COR-L47 (cell line): Measurements from ENCODE around the gene EFCAB12.
A peak's percentile ranks its signal among the peaks of the same experiment; 100 is the strongest.

ENCODE experiments used
- DNase-seq: peaks from one replicate; lab custom pipeline; 2025; lab: John Stamatoyannopoulos, UW

EFCAB12 gene

DNA sequence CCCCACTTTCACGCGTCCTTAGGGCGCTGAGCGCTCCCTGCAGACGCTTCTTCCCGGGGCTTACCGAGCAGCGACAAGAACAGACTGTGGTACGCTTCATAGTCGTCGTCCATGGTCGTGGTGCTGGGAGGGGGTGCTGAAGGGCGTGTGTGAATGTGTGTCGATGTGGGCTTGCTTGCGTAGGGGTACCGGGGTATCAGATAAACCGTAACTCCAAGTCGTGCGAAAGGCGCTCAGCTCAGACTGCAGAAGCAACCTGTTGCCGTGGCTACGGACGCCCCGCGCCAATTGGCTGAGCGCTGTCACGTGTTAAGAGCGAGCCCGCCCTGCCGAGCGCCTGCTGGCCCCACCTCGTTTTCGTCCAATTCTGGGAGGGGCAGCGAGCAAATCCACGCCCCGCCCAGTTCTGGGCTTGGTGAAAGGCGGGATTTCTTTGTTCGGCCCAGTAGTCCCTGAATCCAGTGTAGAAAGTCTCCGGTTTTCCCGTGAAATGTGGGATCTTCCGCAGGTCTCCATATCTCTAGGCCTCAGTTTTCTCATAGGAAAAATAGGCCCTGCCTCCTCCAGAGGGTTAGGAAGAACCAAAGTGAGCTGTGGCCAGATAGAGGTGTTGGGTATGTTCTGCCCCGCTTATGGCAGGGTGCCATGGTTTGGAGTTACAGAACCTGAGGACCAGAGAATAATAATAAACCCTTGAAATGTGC lies at the start of gene EFCAB12:
EFCAB12 (minus strand) TSS at position 261 of the 704 bp plus-strand sequence; CDS start at position 113, 148 bp downstream.
- DNase-seq, result peak; percentile 99

DNA sequence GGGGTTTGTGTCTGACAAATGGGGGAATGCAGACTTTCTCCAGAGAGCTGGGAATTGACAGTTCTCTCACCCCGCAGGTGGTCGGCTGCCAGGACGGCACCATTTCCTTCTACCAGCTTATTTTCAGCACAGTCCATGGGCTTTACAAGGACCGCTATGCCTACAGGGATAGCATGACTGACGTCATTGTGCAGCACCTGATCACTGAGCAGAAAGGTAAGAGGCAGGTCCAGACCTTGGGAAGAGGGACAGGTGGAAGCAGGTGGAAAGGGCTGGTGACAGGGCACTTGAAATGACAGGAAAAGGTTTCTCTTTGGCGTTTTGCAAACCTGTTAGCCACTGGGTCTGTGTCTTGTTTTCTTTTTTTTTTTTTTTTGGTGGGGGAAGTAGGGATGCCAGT lies 48.1 kb upstream of the EFCAB12 start:
- DNase-seq, result no peak

- no peak for DNase-seq
Measured at GRCh38 chr3:129475863-129476262, 47.4 kb upstream of the EFCAB12 start.

GRCh38 chr3:129474984-129475804 lies 46.8 kb upstream of the EFCAB12 start:
- DNase-seq, result no peak

DNA sequence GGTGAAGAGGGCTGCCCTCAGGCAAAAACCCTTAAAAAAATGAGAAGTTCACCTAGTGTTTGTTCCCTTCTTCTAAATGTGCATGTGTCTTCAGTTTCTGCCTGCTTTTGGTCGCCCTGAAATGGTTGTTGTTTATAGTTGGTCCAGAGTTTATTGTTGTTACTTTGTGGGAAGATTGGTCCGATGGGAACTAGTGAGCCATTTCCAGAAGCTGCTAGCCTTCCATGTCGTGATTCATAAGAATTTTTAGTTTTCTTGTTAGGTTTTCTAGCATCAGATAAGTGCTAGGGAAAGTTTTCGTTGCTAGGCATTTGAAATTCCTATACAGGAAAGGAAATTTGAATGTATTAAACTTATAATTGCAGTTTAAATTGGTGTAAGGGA lies 45.3 kb upstream of the EFCAB12 start:
- no peak for DNase-seq

DNA sequence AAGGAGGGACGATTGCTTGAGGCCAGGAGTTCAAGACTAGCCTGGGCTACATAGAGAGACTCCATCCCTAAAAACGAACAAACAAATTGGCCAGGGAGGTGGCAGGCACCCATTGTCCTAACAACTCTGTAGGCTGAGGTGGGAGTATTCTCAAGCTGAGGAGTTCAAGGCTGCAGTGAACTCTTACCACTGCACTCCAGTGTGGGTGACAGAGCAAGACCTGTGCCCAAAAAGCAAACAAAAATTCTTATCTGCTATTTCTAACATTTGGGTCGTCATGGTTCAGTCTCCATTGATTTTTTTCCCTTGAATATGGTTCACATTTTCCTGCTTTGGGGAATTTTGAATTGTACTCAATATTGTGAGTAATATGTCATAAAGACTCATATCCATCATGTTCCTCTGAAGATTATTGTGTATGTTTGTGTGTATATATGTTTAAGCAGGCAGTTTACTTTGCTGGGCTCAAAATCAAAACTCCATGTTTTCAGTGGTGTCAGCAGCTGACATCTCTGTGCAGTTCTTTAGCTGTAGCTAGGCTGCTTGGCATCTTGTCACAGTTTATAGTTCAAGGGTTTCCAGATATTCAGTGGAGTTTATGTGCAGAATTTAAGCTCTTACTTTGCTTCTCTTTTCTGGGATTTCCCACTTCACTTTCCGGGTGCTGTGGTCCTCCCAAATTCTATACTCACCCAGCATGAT lies 44.8 kb upstream of the EFCAB12 start:
- no peak for DNase-seq

DNA sequence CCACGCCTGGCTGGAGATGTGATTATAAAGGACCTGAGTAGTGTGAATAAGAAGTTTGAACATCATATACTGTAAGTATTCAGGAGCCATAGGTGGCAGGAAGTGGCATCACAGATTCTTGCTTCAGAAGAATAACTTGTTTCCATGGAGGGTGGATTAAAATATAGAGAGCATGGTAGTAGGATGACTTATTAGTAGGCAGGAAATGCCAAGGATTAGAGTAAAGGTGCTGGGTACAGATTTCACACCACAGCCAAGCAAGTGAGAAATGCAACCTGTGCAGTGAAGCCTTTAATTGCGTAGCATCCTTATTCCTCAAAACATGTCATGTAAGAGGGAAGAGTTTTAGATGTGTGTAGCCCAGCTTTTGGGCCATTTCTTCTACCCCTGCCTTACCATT lies 42.4 kb upstream of the EFCAB12 start:
- no peak for DNase-seq

DNA sequence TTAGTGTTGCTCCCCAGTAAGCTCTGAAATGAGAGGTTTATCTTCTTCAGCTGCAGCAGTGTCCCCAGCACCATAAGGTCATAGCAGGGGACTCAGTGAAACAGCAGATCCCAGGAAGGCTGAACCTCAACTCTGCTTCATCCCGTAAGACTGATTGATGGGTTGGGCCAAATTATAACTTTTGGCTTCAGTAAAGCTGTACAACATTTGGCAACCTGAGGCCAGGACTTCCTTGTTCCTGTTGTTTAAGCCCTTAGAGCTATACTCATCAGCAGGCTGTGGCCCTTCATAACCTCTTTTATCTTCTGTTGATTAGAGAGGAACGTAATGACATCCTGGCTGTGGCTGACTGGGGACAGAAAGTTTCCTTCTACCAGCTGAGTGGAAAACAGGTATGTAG lies 40.6 kb upstream of the EFCAB12 start:
- no peak for DNase-seq

DNA sequence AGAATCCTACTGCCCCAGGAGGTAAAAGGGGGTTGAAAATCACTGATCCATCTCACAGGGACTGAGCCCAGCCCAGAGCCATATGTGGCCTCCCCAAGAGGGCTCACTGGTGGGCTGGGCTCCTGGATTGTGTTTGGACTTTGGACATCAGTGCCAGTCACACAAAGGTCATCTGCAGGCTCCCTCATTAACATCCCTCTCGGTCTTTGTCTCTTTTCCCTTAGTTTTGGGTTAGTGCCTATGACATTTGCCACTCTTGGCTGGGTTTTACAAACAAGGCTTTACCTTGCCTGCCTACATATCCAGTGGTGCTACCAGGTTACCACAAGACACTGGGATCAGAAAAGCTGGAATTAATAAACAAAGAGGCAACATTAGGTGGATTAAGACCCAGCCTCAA lies 39.5 kb upstream of the EFCAB12 start:
- DNase-seq, result no peak

- no peak for DNase-seq
Measured at GRCh38 chr3:129463716-129464115, 35.3 kb upstream of the EFCAB12 start.

GRCh38 chr3:129463094-129463493 lies 34.7 kb upstream of the EFCAB12 start:
- DNase-seq, result no peak

DNA sequence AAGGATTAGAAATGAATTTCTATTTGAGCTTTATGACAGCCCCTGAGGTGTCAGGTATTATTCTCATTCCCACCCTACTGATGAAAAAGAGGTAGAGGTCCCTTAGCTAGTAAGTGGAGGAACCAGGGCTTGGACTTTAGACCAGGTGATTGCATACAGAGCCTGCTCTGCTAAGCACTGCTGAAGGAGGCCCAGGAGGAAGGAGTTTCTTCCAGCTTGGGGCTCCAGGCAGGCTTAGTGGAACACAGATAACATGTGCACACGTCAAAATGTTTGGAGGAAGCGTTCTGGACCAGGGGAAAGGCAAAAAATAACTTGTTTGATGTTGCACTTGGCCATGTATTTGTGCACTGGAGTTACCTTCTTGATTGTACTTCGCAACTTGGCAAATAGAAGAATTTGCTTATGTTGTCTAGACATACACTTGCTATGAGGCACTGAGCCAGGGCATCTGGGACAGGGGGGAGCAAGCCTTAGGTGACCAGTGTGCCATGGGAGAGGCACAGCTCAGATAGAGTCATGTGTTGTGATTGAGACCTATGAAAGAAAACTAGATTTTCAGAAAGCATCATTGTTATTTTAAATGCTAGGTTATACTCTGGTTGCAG lies 34.0 kb upstream of the EFCAB12 start:
- no peak for DNase-seq

- no peak for DNase-seq
Measured at GRCh38 chr3:129461461-129462146, 33.2 kb upstream of the EFCAB12 start.

DNA sequence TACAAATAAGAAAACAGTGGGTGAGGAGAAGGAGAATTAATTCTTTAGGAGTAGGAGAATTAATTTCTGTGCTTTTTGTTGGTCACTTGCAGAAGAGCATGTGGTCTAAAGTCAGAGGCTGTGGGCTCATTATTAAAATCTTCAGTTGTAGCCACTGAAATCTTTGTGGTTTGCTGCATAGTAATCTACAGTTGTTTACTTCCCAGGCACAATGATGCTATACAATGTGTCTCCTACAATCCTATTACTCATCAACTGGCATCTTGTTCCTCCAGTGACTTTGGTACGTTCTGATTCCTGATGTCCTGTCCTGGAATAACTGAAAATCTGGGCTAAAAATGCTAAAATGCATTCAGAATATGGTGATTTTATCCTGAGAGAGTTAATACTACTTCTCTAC lies 32.6 kb upstream of the EFCAB12 start:
- DNase-seq, result no peak

- no peak for DNase-seq
Measured at GRCh38 chr3:129460572-129460971, 32.1 kb upstream of the EFCAB12 start.

DNA sequence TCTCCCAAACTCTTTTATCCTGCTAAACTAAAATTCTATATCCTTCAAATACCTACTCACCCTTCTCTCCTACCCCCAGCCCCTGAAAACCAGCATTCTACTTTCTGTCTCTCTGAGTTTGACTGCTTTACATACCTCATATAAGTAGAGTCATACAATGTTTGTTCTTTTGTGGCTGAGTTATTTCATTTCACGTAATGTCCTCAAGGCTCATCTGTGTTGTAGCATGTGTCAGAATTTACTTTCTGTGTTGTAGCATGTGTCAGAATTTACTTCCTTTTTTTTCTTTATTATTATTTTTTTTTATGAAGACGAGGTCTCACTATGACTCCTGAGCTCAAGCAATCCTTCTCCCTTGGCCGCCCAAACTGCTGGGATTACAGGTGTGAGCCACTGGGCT lies 31.7 kb upstream of the EFCAB12 start:
- DNase-seq, result no peak

- no peak for DNase-seq
Measured at GRCh38 chr3:129453732-129454131, 25.3 kb upstream of the EFCAB12 start.

- DNase-seq, result no peak
Measured at GRCh38 chr3:129449279-129450115, 21.1 kb upstream of the EFCAB12 start.

DNA sequence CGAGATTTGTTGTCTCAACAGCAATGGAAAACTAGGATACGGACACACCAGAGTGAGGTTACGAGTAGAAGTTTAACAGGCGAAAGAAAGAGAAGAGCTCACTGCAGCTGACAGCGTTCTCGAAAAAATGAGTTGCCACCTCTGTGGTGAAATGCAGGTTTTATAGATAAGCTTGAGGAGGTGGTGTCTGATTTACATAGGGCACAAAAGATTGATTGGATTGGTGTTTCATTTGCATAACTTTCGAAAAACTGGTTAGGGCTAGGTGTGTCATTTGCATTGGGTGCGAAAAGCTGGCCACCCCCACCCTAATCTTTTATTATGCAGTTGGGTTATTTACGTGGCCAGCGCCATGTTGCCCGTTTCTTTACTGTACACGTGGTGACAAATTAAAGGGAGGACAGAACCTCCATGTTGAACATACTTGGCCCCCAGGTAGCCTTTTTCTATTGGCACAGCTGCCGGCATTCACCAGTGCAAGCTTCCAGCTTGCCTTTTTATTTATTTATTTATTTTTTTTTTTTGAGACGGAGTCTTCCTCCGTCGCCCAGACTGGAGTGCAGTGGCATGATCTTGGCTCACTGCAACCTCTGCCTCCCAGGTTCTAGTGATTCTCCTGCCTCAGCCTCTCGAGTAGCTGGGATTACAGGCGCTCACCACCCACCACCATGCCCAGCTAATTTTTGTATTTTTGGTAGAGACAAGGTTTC lies 19.9 kb upstream of the EFCAB12 start:
- DNase-seq, result no peak

DNA sequence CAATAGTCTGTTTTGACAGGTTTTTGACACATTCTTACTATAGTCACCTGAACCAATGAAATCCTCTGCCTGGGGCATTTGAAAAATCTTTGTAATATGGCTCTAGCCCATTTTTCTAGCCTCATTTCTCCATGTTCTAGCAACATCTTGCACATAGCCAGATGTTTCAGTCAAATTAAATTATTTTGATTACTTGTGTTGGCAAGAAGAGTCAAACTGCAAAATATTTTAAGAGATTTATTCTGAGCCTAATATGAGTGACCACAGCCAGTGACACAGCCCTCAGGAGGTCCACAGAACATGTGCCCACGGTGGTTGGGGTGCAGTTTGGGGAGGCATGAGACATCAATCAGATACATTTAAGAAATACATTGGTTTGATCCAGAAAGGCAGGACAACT lies 18.5 kb upstream of the EFCAB12 start:
- no peak for DNase-seq
